Lung (tissue), 12 donors: ENCODE data around the gene SETD1B. TPM values are rescaled to one million over a fixed set of nuclear protein-coding genes. Genes with fewer than 3 reads are reported as not detected.

Experiments
- ATAC-seq: fragments of 200-7000 bp; cut with Tn5 transposase; one replicate; pipeline ENCODE4 v1.9.1; 2020; ENCODE audit warnings: moderate number of reproducible peaks; ENCODE audit not compliant: insufficient read depth, low FRiP score
- DNase-seq, 3 donors: peaks; one replicate each; pipeline ENCODE4 v3.0.0-alpha.2; 2013 to 2017
- H3K27ac ChIP-seq, 2 donors: one replicate each; pipeline ENCODE4 v1.5.1; 2013; ENCODE audit warnings: mild to moderate bottlenecking in 2 of 2, moderate library complexity in 2 of 2, control low read depth in 1 of 2, inconsistent platforms in 1 of 2, low read depth in 1 of 2, low read length in 1 of 2
- H3K27me3 ChIP-seq, 3 donors: one replicate each; pipeline ENCODE4 v1.5.1; 2013; ENCODE audit warnings: low read length in 2 of 3; ENCODE audit not compliant: control insufficient read depth in 3 of 3, insufficient read depth in 3 of 3
- H3K36me3 ChIP-seq, 4 donors: one replicate each; pipeline ENCODE4 v1.5.1; 2013; ENCODE audit warnings: low read length in 4 of 4, mild to moderate bottlenecking in 1 of 4, moderate library complexity in 1 of 4; ENCODE audit not compliant: control insufficient read depth in 4 of 4, insufficient read depth in 4 of 4
- H3K4me1 ChIP-seq, 5 donors: one replicate each; pipeline ENCODE4 v1.5.1; 2013; ENCODE audit warnings: low read length in 5 of 5, mild to moderate bottlenecking in 2 of 5, moderate library complexity in 1 of 5; ENCODE audit not compliant: control insufficient read depth in 5 of 5, insufficient read depth in 5 of 5
- H3K4me3 ChIP-seq: one replicate; pipeline ENCODE4 v1.5.1; 2013; ENCODE audit warnings: mild to moderate bottlenecking, control low read depth, moderate library complexity
- H3K9ac ChIP-seq, 2 donors: one replicate each; pipeline ENCODE4 v1.5.1; 2013; ENCODE audit warnings: low read length in 2 of 2, control low read depth in 1 of 2; ENCODE audit not compliant: insufficient read depth in 1 of 2
- H3K9me3 ChIP-seq, 4 donors: one replicate each; pipeline ENCODE4 v1.5.1; 2013; ENCODE audit warnings: low read length in 3 of 4, mild to moderate bottlenecking in 1 of 4, moderate library complexity in 1 of 4; ENCODE audit not compliant: control insufficient read depth in 4 of 4, insufficient read depth in 3 of 4
- CTCF ChIP-seq: IDR thresholded peaks from 2 replicates; pipeline ENCODE4 v1.5.1; 2012; ENCODE audit warnings: mild to moderate bottlenecking; ENCODE audit errors: control extremely low read depth, extremely low read depth
- WGBS, 2 donors: extraction: QIAGEN DNeasy Blood & Tissue Kit; methylation state at CpG; one replicate each; pipeline ENCODE4 v1.1.7; 2013; 5-methylcytosine and 5-hydroxymethylcytosine counted together
- polyA plus RNA-seq, 2 donors: library from polyadenylated mRNA; stranded (reverse); fragments of 200-250 nt; gene quantifications; one replicate each; pipeline ENCODE4 v1.2.1, GENCODE V29; 2013
- total RNA-seq, 2 donors: library from RNA; depleted of rRNA in 1 of 2; stranded (reverse); fragments of >200 nt in 1 of 2; gene quantifications; one replicate each; pipeline ENCODE4 v1.2.1, GENCODE V29; 2014 to 2021
- donor health status: control.
- donor health status: control.
- donor health status: Bipolar disorder and iron deficiency.
- donor health status: healthy.
- donor health status: DM: yes; HTN: yes; CAD: no.

Gene SETD1B
- total and polyA plus RNA-seq, 4 donors = 7.3 to 28.1 (median 10.4) TPM

DNA sequence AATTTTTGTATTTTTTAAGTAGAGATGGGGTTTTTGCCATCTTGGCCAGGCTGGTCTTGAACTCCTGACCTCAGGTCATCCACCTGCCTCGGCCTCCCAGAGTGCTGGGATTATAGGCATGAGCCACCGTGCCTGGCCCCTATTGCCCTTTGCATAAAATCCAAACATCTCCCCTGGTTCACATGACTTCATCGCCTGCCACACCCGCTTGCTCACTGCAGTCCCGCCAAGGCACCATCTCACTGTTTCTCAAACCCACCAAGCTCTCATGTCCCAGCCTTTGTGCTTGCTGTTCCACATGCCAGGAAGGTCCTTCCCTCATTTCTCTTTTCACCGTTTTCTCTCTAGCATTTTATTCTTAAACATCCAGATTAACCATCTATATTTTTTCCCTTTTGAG is 20.0 kb upstream of the SETD1B start:
- Histone ChIP-seq H3K27me3 (no peaks in the 10 kb centered on the region), H3K36me3 (peaks cover 0 to 11% (median 0%) of the 10 kb centered on the region in 4 donors), H3K9me3 (no peaks in the 10 kb centered on the region), H3K27ac (no peak overlapping the region), H3K4me3 (no peak overlapping the region), H3K4me1 (peaks cover 0 to 9% (median 6%) of the 10 kb centered on the region in 5 donors), H3K9ac (no peak overlapping the region)
- TF ChIP-seq CTCF = no peak
- WGBS, 2 donors = 74 to 90% methylated on average over 6 of the region's 6 CpGs
- no peak for DNase-seq
- no peak for ATAC-seq

GRCh38 chr12:121784460-121784859 is 19.3 kb upstream of the SETD1B start:
- no peak overlapping the region for H3K27ac ChIP-seq
- H3K36me3 ChIP-seq = peaks cover 0 to 8% (median 0%) of the 10 kb centered on the region in 4 donors
- DNase-seq (no peak), ATAC-seq (no peak)
- no peak overlapping the region for H3K4me3 ChIP-seq
- no peak overlapping the region for H3K9ac ChIP-seq
- H3K4me1 ChIP-seq = peaks cover 0 to 9% (median 6%) of the 10 kb centered on the region in 5 donors
- TF ChIP-seq CTCF = no peak
- 63 to 68% methylated on average over 6 of the region's 6 CpGs for WGBS, 2 donors
- no peaks in the 10 kb centered on the region for H3K27me3 ChIP-seq
- H3K9me3 ChIP-seq = no peaks in the 10 kb centered on the region

- no peaks in the 10 kb centered on the region for H3K36me3 ChIP-seq
- DNase-seq (no peak), ATAC-seq (peak; percentile 51)
- TF ChIP-seq CTCF = no peak
- H3K27me3 ChIP-seq = no peaks in the 10 kb centered on the region
- H3K27ac ChIP-seq = peak overlapping the region; percentile 17 to 21
- no peaks in the 10 kb centered on the region for H3K9me3 ChIP-seq
- WGBS, 2 donors = 24 to 39% methylated on average over 6 of the region's 6 CpGs
- H3K4me1 ChIP-seq = peaks cover 0 to 18% (median 5%) of the 10 kb centered on the region in 5 donors
- no peak overlapping the region for H3K4me3 ChIP-seq
- H3K9ac ChIP-seq = no peak overlapping the region
Observed at GRCh38 chr12:121786440-121786825, 17.4 kb upstream of the SETD1B start.
